H9 (cell line): ENCODE measurements around the gene KCNQ2. TPM values are rescaled to one million over a fixed set of nuclear protein-coding genes. Genes with fewer than 3 reads are reported as not detected.

ENCODE experiments used
- DNase-seq: peaks from one replicate; pipeline ENCODE4 v3.0.0-alpha.2; 2017
- H2AFZ ChIP-seq: one replicate; pipeline ENCODE4 v1.6.1; 2013; ENCODE audit warnings: mild to moderate bottlenecking, low read length, control low read depth, moderate library complexity
- H2AK5ac ChIP-seq: 2 replicates; pipeline ENCODE4 v1.6.1; 2013; ENCODE audit warnings: low read length, control low read depth, mixed read lengths; ENCODE audit not compliant: insufficient read length
- H2BK120ac ChIP-seq: one replicate; pipeline ENCODE4 v1.6.1; 2013; ENCODE audit warnings: low read depth, mild to moderate bottlenecking, low read length, control low read depth, inconsistent platforms; ENCODE audit not compliant: poor library complexity, severe bottlenecking
- H2BK12ac ChIP-seq: 2 replicates; pipeline ENCODE4 v1.6.1; 2013; ENCODE audit warnings: low read length, control low read depth, mixed read lengths, low read depth; ENCODE audit not compliant: insufficient read length
- H2BK15ac ChIP-seq: 2 replicates; pipeline ENCODE4 v1.6.1; 2013; ENCODE audit warnings: low read depth, low read length, control low read depth
- H2BK20ac ChIP-seq: one replicate; pipeline ENCODE4 v1.6.1; 2013; ENCODE audit warnings: low read depth, mild to moderate bottlenecking, low read length, control low read depth, inconsistent platforms; ENCODE audit not compliant: poor library complexity, severe bottlenecking
- H2BK5ac ChIP-seq: 2 replicates; pipeline ENCODE4 v1.6.1; 2013; ENCODE audit warnings: low read length, control low read depth, mixed read lengths; ENCODE audit not compliant: insufficient read length
- H3K14ac ChIP-seq: 2 replicates; pipeline ENCODE4 v1.6.1; 2013; ENCODE audit warnings: low read length, control low read depth; ENCODE audit not compliant: insufficient read depth
- H3K18ac ChIP-seq: 2 replicates; pipeline ENCODE4 v1.6.1; 2013; ENCODE audit warnings: low read depth, mild to moderate bottlenecking, mixed read lengths, low read length, control low read depth; ENCODE audit not compliant: insufficient read length
- H3K23ac ChIP-seq: 2 replicates; pipeline ENCODE4 v1.6.1; 2013; ENCODE audit warnings: low read length, control low read depth, mixed read lengths, low read depth; ENCODE audit not compliant: insufficient read length
- H3K23me2 ChIP-seq: 2 replicates; pipeline ENCODE4 v1.6.1; 2013; ENCODE audit warnings: low read depth, mild to moderate bottlenecking, mixed read lengths, low read length, control low read depth; ENCODE audit not compliant: insufficient read length, poor library complexity, severe bottlenecking
- H3K27ac ChIP-seq: 2 replicates; pipeline ENCODE4 v1.5.1; 2013; ENCODE audit warnings: low read length, control low read depth, mixed read lengths, low read depth; ENCODE audit not compliant: insufficient read length
- H3K27me3 ChIP-seq: 2 replicates; pipeline ENCODE4 v1.6.1; 2013; ENCODE audit warnings: low read length, control low read depth, inconsistent platforms; ENCODE audit not compliant: insufficient read depth
- H3K4ac ChIP-seq: 2 replicates; pipeline ENCODE4 v1.6.1; 2013; ENCODE audit warnings: low read depth, mild to moderate bottlenecking, control low read depth, inconsistent platforms, low read length, moderate library complexity
- H3K4me1 ChIP-seq: 2 replicates; pipeline ENCODE4 v1.6.1; 2013; ENCODE audit warnings: low read length, control low read depth, inconsistent platforms; ENCODE audit not compliant: insufficient read depth
- H3K4me2 ChIP-seq: 2 replicates; pipeline ENCODE4 v1.6.1; 2013; ENCODE audit warnings: low read length, control low read depth, mixed read lengths; ENCODE audit not compliant: insufficient read length, insufficient read depth
- H3K56ac ChIP-seq: 2 replicates; pipeline ENCODE4 v1.6.1; 2013; ENCODE audit warnings: low read depth, mild to moderate bottlenecking, mixed read lengths, low read length, control low read depth; ENCODE audit not compliant: insufficient read length
- H3K79me1 ChIP-seq: 2 replicates; pipeline ENCODE4 v1.6.1; 2013; ENCODE audit warnings: low read depth, mild to moderate bottlenecking, moderate library complexity, low read length, control low read depth, inconsistent platforms; ENCODE audit not compliant: insufficient read depth, poor library complexity, severe bottlenecking
- H3K79me2 ChIP-seq: 2 replicates; pipeline ENCODE4 v1.6.1; 2013; ENCODE audit warnings: low read length, control low read depth, inconsistent platforms; ENCODE audit not compliant: insufficient read depth
- H3K9ac ChIP-seq: 2 replicates; pipeline ENCODE4 v1.6.1; 2013; ENCODE audit warnings: low read length, control low read depth, mixed read lengths; ENCODE audit not compliant: insufficient read length; ENCODE audit errors: extremely low read depth
- H3K9me3 ChIP-seq: one replicate; pipeline ENCODE4 v1.6.1; 2013; ENCODE audit warnings: low read depth, low read length, inconsistent platforms; ENCODE audit not compliant: control insufficient read depth
- H3T11ph ChIP-seq: one replicate; pipeline ENCODE4 v1.6.1; 2013; ENCODE audit warnings: mild to moderate bottlenecking, low read length, control low read depth, inconsistent platforms
- H4K20me1 ChIP-seq: one replicate; pipeline ENCODE4 v1.6.1; 2013; ENCODE audit not compliant: control insufficient read depth, insufficient read length, insufficient read depth
- H4K5ac ChIP-seq: 2 replicates; pipeline ENCODE4 v1.6.1; 2013; ENCODE audit warnings: low read depth, mild to moderate bottlenecking, mixed read lengths, low read length, control low read depth; ENCODE audit not compliant: insufficient read length
- H4K8ac ChIP-seq: replicated peaks from 2 replicates; pipeline ENCODE4 v1.6.1; 2013; ENCODE audit warnings: low read length, control low read depth, mixed read lengths, low read depth; ENCODE audit not compliant: insufficient read length
- H4K91ac ChIP-seq: 2 replicates; pipeline ENCODE4 v1.6.1; 2013; ENCODE audit warnings: low read depth, mild to moderate bottlenecking, moderate library complexity, mixed read lengths, low read length, control low read depth; ENCODE audit not compliant: insufficient read length
- H3K27ac Mint-ChIP-seq, 3 experiments: 2 replicates in 2 of 3; 3 replicates in 1 of 3; pipeline ENCODE4 v1.8.0; 2020 to 2021; ENCODE audit warnings: mixed read lengths in 3 of 3, mild to moderate bottlenecking in 1 of 3, moderate library complexity in 1 of 3
- H3K27me3 Mint-ChIP-seq: 2 replicates; pipeline ENCODE4 v1.8.0; 2021; ENCODE audit warnings: low read depth, mild to moderate bottlenecking, moderate library complexity, mixed read lengths
- H3K36me3 Mint-ChIP-seq, 3 experiments: 2 replicates in 2 of 3; 3 replicates in 1 of 3; pipeline ENCODE4 v1.8.0; 2020 to 2021; ENCODE audit warnings: low read depth in 3 of 3, mixed read lengths in 3 of 3; ENCODE audit not compliant: insufficient read depth in 1 of 3
- H3K4me1 Mint-ChIP-seq, 2 experiments: 2 replicates each; pipeline ENCODE4 v1.8.0; 2020; ENCODE audit warnings: mixed read lengths in 2 of 2
- H3K4me3 Mint-ChIP-seq, 2 experiments: 2 replicates in 1 of 2; 3 replicates in 1 of 2; pipeline ENCODE4 v1.8.0; 2020 to 2021; ENCODE audit warnings: mild to moderate bottlenecking in 2 of 2, mixed read lengths in 2 of 2, moderate library complexity in 1 of 2
- H3K9me3 Mint-ChIP-seq, 2 experiments: 2 replicates in 1 of 2; 3 replicates in 1 of 2; pipeline ENCODE4 v1.8.0; 2020; ENCODE audit warnings: mild to moderate bottlenecking in 2 of 2, mixed read lengths in 2 of 2, moderate library complexity in 1 of 2
- WGBS: extraction: QIAGEN DNeasy Blood & Tissue Kit; methylation state at CpG from one replicate; pipeline ENCODE4 v1.1.7; 2013; ENCODE audit warnings: missing lambda C conversion rate, low lambda C conversion rate, mixed read lengths; ENCODE audit not compliant: insufficient read length; ENCODE audit errors: extremely low coverage; 5-methylcytosine and 5-hydroxymethylcytosine counted together
- total RNA-seq: library from RNA; stranded (reverse); gene quantifications from 2 replicates; pipeline ENCODE4 v1.2.1, GENCODE V29; 2021
- TF ChIP-seq, protein P1 (sequence below): fragments of 200-600 bp; sonication (generic); conservative IDR thresholded peaks from 3 replicates; pipeline ENCODE4 v1.8.0; 2021; ENCODE audit warnings: antibody characterized with exemption, mild to moderate bottlenecking

Gene KCNQ2
- total RNA-seq, 1 experiment from 2014 or later, result 69.2 TPM

GRCh38 chr20:63431944-63432343 is 40.5 kb downstream of the KCNQ2 start:
- H2BK12ac ChIP-seq, result no peak overlapping the region
- no peaks in the 10 kb centered on the region for H3K23me2 ChIP-seq
- TF ChIP-seq, protein P1, sequence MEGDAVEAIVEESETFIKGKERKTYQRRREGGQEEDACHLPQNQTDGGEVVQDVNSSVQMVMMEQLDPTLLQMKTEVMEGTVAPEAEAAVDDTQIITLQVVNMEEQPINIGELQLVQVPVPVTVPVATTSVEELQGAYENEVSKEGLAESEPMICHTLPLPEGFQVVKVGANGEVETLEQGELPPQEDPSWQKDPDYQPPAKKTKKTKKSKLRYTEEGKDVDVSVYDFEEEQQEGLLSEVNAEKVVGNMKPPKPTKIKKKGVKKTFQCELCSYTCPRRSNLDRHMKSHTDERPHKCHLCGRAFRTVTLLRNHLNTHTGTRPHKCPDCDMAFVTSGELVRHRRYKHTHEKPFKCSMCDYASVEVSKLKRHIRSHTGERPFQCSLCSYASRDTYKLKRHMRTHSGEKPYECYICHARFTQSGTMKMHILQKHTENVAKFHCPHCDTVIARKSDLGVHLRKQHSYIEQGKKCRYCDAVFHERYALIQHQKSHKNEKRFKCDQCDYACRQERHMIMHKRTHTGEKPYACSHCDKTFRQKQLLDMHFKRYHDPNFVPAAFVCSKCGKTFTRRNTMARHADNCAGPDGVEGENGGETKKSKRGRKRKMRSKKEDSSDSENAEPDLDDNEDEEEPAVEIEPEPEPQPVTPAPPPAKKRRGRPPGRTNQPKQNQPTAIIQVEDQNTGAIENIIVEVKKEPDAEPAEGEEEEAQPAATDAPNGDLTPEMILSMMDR, result no peak
- no peaks in the 10 kb centered on the region for H3K27me3 ChIP-seq
- H3K4me2 ChIP-seq, result no peak overlapping the region
- H3K56ac ChIP-seq, result no peak overlapping the region
- H3K79me2 ChIP-seq, result no peaks in the 10 kb centered on the region
- Mint-ChIP-seq H3K36me3 (peaks cover 1 to 13% (median 11%) of the 10 kb centered on the region in 3 experiments), H3K27ac (no peak overlapping the region), H3K4me3 (no peak overlapping the region), H3K9me3 (no peaks in the 10 kb centered on the region; a peak in 1 of 5 replicates), H3K27me3 (no peaks in the 10 kb centered on the region), H3K4me1 (peaks cover 16 to 30% of the 10 kb centered on the region in 2 experiments)
- H2AFZ ChIP-seq, result no peak overlapping the region
- no peak overlapping the region for H2BK120ac ChIP-seq
- no peak overlapping the region for H3K23ac ChIP-seq
- H4K5ac ChIP-seq, result no peak overlapping the region
- H3K4me1 ChIP-seq, result no peaks in the 10 kb centered on the region; the same call in 1 of the 2 replicates
- no peak overlapping the region for H3K18ac ChIP-seq
- no peak overlapping the region for H4K91ac ChIP-seq
- H3K9me3 ChIP-seq, result no peaks in the 10 kb centered on the region
- H3K9ac ChIP-seq, result no peak overlapping the region
- no peak overlapping the region for H2BK15ac ChIP-seq
- H2BK20ac ChIP-seq, result no peak overlapping the region
- no peak overlapping the region for H2AK5ac ChIP-seq
- DNase-seq, result no peak
- WGBS, result no CpG with 5 or more reads among the region's 1 CpG
- H4K8ac ChIP-seq, result no peak overlapping the region
- no peak overlapping the region for H3T11ph ChIP-seq
- H2BK5ac ChIP-seq, result no peak overlapping the region
- H3K14ac ChIP-seq, result no peak overlapping the region
- H4K20me1 ChIP-seq, result no peaks in the 10 kb centered on the region
- no peaks in the 10 kb centered on the region for H3K79me1 ChIP-seq
- H3K4ac ChIP-seq, result no peak overlapping the region
- H3K27ac ChIP-seq, result no peak overlapping the region
